ENCODE results near the gene CCDC71.

CCDC71 gene

DNA sequence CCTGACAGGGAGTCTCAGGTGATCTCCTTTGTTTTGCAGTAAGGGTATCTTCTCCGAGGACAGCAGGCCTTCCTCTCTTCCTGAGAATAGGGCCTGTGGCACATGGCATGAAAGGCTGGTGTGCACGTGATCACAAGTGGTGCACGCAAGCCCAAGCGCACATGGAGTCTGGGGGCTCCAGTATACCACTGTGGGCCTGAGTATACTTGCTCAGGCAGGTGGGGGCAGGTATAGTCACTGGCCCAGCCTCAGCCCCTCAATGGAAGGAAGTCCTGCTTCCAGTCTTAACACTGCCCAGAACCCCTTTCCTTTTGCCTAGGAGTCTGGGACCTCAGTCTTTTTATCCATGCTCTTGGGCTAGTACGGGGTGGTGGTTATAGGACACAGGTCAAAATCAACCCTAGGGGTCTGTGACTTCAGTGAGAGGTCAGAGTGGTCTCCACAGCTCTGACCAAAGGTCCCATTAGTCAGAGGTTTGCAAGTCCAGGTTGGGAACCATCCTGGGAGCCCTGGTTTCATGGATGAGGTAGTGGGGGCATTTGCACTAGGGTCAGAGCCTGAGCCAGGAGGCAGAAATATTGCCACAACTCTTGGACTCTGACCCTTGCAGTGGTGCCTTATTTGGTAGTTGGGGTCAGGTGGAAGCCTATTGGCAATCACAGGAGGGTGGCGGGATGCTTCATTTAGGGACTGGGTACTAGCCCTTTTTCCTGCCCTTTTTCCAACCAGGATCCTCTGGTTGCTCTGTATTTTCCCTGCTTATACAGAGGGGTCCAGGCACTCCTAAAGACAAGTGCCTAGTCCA is 823 bp upstream of the CCDC71 start:
- DNase-seq (ENCODE audit: low read depth): no peak

DNA sequence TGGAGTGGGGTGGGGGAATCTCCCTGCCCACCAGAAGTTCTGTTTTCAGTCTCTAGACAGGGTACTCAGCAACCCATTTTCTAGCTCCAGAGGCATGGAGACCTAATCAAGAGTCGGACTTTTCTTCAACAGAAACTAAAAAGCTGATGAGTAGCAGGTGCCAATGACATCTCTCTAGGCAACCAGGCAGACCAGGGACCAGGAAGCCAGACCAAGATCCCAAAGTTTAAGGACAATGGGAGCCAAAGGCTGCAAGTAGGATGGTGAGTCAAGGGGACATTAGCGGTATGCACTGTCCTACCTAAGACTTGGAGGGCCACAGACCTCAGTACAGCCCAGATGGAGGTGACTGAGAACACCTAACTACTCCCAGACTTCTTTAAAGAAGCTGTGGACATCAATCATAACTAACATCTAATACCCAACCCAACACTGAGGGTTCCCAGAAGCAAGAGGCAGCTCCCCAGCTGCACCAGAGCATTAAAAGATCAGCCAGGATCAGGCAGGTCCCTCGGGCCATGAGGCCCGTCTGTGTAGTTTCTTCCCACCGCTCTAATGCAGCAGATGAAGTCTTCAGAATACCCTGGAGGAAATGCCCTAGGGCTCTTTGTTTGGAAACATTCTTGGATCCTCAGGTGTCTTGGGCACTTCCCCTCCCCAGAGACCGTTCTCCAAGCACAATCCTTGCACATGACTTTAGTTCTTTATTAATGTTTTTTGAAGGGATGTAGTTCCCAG is 979 bp downstream of the CCDC71 start:
- DNase-seq (ENCODE audit: low read depth): no peak

DNA sequence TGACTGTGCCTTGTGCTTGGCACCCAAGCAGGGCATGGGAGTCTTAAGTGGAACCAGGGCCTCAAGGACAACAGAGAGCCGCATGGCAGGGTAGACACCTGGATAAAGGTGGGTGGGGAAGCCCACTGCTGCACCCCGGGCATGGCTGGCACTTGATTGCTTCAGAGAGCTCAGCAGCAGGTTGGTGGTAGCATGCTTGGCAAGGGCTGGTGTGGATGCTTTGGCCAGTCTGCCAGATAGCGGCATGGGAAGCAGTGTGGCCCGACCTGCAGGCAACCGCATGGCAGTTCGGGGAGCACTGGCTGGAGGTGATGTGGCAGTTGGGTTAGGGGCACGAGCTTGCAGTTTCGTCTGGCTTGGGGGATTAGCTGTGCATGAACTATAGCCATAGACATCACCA is 2.5 kb downstream of the CCDC71 start:
- DNase-seq (ENCODE audit: low read depth): no peak

DNA sequence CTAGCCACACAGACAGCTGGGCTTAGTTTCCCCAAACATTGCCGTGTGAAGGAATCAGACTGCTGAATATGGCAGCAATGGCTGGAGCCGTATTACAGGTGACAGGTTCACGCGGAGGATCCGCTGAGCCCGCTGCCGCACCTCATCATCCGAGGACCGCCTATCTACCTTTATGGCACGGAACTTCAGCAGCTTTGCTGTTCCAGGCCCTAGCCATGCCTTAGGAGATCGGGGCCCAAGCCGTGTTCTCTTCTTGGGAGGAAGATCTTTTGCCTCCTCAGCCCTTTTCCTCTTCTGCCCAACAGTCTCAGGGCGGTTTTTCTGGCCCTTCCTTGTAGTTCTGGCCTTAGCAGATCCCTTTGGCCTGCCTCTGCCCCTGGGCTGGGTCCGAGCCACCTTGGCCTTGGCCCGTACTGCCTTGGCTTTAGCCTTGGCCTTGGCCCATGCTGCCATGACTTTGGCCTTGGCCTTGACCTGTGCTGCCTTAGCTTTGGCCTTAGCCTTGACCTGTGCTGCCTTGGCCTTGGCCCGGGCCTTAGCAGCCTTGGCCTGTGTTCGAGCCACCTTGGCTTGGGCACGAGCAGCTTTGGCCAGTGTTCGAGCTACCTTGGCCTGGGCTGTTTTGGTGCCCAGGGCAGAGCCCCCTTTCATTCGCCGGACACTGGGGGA is 3.2 kb downstream of the CCDC71 start:
- no peak for DNase-seq (ENCODE audit: low read depth)

DNA sequence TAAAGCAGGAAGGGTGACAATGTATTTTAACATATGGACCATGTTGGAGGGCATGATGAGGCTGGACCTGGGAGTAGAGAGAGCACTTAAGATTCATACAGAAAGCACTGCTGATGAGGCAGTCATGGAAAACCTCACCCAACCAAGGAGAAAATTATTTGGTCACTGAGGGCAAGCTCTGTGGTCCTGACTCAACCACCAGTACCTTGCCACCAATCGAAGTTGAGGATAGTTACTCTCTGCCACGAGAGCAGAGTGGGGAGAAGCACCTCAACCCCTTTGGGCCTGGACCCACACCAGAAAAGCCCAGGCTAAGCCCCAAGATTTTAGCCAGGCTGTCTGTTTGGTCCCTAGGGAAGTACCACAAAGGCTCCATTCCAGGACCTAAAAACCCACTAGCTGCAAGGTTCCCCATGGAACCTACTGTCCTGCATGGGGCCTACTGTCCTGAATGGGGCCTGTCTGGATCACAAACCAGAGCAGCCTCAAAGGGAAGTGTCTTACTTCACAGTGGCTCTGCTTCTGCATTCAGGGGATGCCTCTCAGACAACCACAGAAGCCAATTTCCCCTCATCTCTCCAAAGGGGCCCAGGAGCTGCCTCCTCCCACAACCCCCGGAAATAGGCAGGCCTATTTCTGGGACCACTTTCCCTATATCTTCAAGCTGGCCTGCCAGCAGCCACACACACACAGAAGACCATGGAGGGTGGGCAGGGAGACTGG is 4.2 kb downstream of the CCDC71 start:
- no peak for DNase-seq (ENCODE audit: low read depth)

DNA sequence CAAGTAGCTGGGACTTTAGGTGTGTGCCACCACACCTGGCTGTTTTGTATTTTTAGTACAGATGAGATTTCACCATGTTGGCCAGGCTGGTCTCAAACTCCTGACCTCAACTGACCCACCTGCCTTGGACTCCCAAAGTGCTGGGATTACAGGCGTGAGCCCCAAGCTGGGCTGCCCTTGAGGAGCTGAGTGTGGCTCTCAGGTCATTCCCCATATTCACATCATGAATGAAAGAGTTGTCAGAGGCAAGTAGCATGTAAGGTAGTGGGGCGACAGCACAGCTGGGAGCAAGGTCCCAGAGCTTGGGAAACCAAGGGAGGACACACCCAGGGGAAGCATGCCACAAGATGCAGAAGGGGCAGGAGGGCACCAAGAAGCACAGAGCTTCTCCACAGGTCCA is 4.9 kb downstream of the CCDC71 start:
- DNase-seq (ENCODE audit: low read depth): no peak

DNA sequence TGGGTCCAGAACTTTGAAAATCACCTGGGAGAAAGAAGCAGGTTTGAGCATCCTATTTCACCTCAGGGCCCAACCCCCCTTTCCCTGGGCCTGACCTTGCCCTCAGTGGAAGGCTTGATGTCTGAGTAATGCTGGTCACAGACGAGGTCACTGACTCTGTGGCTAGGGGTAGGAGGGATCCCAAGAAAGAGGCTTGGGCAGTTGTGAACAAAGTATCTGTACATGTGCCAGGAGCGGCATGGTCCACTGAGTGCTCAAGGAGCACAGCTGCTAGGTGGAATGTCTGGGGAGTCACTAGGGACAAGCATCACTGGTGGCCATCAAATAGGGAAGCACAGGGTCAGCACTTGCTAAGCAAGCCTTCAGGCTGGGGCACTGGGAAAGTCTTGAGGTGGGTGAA is 7.3 kb downstream of the CCDC71 start:
- no peak for DNase-seq (ENCODE audit: low read depth)

DNA sequence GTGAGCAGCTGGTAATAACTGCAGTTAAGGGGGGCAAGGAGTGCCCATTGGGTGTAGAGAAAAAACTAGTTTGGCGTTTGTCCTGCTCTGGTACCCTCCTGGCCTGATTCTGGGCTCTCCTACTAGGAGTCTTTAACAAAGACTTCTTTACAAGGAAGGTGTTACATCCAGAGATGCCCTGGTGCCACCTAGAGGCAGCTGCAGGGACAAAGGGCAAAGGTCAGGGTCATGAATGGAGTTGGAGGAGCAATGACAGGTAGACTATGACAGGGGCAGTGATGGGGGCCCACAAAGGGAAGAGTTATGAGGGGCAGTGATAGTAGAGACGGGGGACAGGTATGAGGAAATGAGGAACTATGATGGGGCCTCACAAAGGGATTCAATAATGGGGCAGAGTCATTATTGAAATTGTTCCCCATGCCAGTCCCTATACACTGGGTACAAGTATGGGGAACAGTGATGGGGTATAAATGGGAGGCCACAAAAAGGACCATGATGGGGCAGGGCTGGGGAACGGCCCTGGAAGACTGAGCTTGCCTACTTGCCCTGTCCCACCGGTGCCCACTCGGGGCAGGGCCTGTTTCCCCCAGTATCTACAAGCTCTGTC is 7.9 kb downstream of the CCDC71 start:
- DNase-seq (ENCODE audit: low read depth): peak; percentile 30

DNA sequence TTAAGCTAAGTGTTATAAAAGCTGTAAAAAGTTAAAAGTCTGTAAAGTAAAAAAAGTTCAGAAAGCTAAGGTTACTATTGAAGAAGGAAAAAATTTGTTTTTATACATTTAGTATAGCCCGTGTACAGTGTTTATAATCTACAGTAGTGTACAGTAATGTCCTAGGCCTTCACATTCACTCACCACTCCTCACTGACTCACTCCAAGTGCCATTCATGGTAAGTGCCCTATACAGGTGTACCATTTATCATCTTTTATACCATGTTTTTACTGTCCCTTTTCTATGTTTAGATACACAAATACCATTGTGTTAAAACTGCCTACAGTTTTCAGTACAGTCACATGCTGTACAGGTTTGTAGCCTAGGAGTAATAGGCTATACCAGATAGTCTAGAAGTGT is 8.8 kb downstream of the CCDC71 start:
- DNase-seq (ENCODE audit: low read depth): no peak

DNA sequence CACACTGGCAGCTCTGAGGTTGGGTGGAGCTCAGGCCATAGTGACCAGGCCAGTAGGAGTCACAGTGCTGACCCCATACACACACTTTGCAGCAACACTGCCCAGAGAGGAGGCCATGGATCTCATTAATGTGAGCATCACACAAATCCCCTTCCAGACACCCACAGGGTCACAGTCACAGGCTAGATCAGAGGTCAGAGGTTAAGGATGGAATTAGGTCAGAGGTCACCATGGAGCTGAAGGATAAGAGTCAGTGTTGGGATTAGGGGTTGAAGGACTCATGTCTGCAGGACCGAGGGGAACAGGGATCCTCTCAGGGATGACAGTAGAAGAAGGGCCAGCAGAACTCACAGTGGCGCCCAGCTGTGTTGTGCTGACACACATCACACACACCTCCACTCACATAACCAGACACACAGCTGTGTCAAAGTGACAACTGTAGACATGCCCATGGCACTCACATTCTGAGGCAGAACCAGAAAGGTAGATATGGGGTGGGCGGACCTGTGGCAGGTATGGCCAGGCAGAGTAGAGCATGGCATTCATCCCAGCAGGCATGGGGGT is 12.7 kb downstream of the CCDC71 start:
- DNase-seq (ENCODE audit: low read depth): no peak

DNA sequence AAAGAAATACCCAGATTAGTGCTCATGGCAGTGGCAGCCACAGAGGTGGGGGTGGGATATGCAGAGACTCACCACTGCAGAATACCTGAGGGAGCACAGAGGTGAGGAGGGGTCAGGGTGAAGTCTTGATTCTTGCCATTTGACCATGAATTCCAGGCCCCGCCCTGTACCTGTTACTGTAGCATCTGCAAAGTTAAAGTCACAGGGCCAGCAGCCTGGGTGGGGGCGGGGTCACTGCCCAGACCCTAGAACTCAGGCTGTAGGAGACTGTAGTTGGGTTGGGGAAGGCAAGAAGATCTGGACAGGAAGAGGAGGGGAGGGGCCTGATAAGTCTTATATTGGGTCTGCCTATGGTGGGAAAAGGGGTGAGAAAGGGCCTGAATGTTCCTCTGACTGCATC is 14.5 kb downstream of the CCDC71 start:
- DNase-seq (ENCODE audit: low read depth): no peak

DNA sequence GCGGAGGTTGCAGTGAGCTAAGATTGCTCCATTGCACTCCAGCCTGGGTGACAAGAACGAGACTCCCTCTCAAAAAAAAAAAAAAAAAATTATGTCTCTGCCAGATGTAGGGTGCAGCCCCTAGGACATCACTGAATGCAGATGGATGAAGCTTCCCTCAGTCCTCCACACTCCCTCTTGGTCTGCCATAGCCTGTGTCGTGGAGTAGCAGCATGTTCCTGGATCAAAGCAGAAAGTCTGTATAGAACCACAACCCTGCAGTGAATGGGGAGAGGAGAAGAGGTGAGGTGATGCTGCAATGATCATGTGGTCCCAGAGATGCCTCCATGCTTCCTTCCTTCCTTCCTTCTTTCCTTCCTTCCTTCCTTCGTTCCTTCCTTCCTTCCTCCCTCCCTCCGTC is 18.0 kb downstream of the CCDC71 start:
- DNase-seq (ENCODE audit: low read depth): no peak

DNA sequence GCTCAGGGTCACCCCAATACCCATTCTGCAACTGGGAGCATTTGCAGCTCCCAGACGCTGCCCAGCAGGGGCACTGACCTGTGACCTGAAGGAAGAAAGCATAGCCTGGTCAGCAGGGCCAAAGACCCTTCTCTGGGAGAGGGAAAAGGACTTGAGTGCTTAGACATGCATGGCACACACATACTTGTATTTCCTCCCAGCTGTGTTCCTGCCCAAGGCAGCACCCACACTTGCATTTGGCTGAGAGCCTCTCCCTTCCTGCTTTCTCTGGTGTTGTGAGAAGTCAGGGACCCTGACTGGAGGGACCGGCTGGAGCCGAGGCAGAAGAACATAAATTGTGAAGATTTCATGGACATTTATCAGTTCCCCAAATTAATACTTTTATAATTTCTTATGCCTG is 26.1 kb downstream of the CCDC71 start:
- DNase-seq (ENCODE audit: low read depth): no peak

DNA sequence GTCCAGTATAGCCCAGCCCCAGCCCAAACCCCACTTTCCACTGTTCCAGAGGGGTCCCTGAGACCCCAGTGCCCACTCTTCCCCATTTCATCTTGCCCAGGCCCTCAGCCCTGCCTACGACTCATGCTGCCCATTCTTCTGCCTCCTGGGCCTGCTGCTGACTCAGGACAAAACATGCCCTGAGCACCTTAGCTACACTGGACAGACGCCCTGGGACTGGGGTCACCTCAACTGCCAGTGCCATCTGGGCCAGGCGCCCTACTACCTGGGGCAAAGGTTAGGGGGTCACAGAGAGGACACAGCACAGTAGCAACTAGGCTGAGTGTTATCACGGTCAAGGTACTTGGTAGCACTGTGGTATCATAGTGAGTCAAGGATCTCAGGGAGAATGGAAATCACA is 30.6 kb downstream of the CCDC71 start:
- no peak for DNase-seq (ENCODE audit: low read depth)

DNA sequence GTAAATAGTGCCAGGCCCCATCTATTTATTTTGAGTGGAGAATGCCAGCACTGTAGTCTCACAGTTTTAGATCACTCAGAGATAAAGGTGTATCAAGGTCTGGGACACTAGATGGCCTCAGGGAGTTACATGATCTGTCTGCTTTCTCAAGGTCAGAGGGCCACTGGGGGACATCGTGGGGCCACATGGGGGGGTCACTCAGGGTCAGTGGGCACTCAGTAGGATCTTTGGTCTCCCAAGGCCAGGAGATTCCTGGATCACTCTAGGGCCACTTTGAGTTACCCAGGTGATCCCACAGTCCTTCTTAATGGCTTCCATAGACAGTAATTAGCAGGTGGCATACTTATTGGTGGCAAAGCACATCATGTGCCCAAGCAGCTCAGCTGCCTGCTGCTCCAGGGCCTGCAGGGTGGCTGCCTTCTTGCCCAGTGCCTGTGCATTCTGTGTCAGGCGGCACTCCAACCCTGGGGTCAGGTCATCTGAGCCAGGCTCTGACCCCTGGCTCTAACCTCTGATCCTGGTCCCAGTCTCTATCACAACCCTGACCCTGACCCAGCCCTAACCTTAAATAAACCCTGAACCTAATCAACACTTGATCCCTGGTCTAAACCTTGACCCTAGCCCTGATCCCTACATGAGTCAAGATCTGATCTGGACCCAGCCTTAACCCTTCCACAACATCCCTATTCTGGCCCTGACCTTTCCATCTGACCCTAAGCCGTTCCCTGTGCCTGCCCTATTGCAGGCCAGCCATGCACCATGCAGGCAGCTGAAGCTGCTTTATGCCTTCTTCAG is 31.5 kb downstream of the CCDC71 start:
- no peak for DNase-seq (ENCODE audit: low read depth)

DNA sequence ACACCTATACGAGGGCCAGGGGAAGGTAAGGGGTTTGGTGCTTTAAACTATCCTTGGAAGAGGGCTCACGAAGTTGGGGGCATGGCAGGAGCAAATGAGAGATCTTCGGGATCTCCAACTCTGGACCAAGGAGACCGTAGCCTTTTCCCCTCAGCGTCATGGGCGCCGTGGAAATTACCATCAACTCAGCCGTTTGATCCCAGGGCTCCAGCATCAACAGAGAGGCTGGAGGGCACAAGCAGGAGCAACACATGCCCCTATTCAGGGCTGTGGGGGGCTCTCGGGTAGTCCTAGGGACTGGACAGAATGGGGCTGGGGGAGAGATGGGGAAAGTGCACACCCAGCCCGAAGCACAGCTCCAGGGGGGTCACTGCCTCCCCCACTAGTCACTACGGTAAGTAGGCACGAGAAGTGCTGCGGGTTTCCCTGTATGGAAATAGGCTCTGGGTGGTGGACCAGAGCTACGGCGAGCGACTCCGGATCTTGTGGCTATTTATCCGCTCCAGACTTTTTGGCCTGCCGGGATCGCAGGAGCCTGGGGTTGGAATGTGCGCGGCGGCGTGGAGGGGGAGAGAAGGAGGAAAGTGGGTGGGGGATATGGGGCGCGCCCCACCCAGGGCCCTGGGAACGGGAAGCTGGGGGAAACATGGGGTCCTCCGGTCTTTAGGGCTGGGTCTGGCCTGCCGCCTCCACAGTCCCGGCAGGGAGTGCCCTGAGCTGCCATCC is 32.7 kb downstream of the CCDC71 start:
- no peak for DNase-seq (ENCODE audit: low read depth)

DNA sequence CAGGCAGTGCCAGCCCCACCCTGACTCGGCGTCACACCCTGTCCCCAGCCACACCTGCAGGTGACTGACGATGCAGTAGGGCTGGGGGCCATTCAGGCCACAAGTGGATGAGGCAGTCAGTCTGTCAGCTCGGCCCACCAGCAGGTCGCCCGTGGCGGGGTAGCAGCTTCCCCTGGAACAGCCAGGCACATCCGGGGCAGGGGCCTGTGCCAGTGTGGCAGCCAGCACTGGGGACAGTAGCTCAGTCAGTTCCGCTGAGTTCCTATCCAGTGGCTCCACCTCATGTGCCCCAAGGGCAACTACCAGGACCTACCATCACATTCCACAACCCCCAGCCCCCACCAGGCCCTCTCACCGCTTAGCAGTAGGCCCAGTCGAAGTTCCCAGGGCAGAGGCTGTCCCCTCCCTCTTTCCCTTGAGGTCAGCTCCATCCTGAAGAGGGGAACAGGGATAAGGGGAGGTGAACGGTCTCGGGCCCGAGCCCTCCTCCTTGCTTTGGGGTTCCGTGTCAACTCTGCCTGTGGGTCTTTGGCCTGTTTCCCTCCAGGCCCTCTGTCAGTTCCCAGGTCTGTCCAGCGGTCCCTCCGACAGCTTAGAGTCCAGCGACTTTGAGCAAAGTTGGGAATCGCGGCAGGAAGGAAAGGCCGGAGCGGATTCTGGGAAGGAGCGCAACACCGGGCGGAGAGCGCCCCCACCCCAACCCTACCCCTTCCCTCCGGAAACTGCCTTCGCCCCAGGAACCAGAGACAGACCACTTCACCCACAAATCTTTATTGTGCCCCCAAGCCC is 33.5 kb downstream of the CCDC71 start, which contains the start of gene LAMB2:
Gene LAMB2 (minus strand): TSS at position 614 of the 789 bp plus-strand sequence. CDS start 183 bp downstream, at position 431.
- no peak for DNase-seq (ENCODE audit: low read depth)

DNA sequence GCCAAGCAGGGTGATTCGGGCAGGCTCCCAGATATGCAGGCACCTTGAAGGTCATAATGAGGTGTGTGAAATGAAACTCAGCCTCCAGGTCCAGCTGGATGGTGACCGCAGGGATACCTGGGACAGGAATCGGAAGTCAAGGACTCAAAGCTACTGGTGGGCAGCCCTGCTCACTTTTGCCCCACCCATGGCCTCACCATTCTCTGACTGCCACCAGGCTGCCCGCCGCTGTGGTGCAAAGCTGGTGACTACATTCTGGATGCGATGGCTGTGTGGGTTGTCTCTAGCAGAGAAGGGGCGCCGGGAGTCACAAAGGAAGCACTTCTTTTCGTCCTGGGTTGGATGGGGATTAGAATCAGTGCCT is 34.1 kb downstream of the CCDC71 start:
- DNase-seq (ENCODE audit: low read depth): no peak

DNA sequence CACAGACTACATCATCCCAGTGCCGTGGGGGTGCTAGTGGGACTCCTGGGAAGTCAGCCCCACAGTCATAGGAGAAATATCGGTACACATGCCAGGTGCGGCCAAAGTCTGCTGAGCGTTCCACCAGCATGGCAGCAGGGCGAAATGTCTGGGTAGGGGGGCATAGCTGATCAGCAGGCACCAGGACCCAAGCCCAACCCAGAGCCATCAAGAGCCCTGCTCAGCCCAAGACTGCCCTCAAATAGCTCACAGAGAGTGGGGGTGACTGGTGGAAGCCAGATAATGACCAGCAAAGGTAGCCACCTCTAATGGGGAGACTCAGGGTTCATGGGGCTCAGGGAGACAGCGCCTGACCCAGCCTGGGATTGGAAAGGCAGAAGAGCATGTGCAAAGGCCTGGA is 34.6 kb downstream of the CCDC71 start:
- no peak for DNase-seq (ENCODE audit: low read depth)

All from activated gamma-delta T cell treated with anti-CD3 and anti-CD28 coated beads, Interleukin-2, amount 50 U/mL, for 16 hours (primary cell).